Measurements from ENCODE around the gene USP46.

DNA sequence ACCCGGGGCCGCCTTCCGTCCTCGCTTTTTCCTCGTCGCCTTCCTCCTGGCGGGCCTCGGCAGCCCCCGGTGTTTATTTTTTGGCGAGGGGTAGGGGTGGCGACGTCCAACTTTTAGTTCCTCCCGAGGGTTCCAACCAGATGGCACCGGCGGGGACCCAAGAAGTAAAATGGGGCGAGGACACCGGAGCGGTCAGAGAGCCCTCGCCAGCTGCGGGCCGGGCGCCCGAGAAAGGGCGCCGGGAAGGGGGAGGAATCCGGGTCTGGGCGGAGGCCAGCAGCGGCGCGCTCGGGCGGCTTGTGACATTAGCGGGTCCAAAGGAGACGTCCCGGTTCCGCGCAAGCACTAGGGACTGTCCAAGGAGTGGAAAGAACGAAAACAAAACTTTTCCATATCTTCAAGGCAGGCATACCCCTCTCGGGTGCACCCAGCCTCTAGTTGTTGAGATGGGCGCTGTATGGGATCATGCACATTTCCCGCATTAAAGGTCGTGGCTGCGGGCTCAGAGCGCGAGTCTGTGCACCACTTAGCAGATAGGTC, 691 bp upstream of the USP46 start:
- TF ChIP-seq, protein P1, sequence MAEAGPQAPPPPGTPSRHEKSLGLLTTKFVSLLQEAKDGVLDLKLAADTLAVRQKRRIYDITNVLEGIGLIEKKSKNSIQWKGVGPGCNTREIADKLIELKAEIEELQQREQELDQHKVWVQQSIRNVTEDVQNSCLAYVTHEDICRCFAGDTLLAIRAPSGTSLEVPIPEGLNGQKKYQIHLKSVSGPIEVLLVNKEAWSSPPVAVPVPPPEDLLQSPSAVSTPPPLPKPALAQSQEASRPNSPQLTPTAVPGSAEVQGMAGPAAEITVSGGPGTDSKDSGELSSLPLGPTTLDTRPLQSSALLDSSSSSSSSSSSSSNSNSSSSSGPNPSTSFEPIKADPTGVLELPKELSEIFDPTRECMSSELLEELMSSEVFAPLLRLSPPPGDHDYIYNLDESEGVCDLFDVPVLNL (CRISPR knock-in tag; IDR thresholded peaks at IDR 0.05; ENCODE audit: borderline replicate concordance, low read depth) = no peak
- TF ChIP-seq, protein P2, sequence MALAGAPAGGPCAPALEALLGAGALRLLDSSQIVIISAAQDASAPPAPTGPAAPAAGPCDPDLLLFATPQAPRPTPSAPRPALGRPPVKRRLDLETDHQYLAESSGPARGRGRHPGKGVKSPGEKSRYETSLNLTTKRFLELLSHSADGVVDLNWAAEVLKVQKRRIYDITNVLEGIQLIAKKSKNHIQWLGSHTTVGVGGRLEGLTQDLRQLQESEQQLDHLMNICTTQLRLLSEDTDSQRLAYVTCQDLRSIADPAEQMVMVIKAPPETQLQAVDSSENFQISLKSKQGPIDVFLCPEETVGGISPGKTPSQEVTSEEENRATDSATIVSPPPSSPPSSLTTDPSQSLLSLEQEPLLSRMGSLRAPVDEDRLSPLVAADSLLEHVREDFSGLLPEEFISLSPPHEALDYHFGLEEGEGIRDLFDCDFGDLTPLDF (CRISPR knock-in tag; IDR thresholded peaks at IDR 0.05) = no peak
- no peak for TF ChIP-seq ZNF121 (CRISPR knock-in tag; IDR thresholded peaks at IDR 0.05)
- TF ChIP-seq, protein P3, sequence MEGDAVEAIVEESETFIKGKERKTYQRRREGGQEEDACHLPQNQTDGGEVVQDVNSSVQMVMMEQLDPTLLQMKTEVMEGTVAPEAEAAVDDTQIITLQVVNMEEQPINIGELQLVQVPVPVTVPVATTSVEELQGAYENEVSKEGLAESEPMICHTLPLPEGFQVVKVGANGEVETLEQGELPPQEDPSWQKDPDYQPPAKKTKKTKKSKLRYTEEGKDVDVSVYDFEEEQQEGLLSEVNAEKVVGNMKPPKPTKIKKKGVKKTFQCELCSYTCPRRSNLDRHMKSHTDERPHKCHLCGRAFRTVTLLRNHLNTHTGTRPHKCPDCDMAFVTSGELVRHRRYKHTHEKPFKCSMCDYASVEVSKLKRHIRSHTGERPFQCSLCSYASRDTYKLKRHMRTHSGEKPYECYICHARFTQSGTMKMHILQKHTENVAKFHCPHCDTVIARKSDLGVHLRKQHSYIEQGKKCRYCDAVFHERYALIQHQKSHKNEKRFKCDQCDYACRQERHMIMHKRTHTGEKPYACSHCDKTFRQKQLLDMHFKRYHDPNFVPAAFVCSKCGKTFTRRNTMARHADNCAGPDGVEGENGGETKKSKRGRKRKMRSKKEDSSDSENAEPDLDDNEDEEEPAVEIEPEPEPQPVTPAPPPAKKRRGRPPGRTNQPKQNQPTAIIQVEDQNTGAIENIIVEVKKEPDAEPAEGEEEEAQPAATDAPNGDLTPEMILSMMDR (IDR thresholded peaks at IDR 0.05) = no peak
- no peak for TF ChIP-seq JUN (CRISPR knock-in tag; IDR thresholded peaks at IDR 0.05)
- TF ChIP-seq TEAD4 (CRISPR knock-in tag; IDR thresholded peaks at IDR 0.05) = no peak
- TF ChIP-seq GTF2I (CRISPR knock-in tag; conservative IDR thresholded peaks at IDR 0.05) = no peak
- TF ChIP-seq, protein P4, sequence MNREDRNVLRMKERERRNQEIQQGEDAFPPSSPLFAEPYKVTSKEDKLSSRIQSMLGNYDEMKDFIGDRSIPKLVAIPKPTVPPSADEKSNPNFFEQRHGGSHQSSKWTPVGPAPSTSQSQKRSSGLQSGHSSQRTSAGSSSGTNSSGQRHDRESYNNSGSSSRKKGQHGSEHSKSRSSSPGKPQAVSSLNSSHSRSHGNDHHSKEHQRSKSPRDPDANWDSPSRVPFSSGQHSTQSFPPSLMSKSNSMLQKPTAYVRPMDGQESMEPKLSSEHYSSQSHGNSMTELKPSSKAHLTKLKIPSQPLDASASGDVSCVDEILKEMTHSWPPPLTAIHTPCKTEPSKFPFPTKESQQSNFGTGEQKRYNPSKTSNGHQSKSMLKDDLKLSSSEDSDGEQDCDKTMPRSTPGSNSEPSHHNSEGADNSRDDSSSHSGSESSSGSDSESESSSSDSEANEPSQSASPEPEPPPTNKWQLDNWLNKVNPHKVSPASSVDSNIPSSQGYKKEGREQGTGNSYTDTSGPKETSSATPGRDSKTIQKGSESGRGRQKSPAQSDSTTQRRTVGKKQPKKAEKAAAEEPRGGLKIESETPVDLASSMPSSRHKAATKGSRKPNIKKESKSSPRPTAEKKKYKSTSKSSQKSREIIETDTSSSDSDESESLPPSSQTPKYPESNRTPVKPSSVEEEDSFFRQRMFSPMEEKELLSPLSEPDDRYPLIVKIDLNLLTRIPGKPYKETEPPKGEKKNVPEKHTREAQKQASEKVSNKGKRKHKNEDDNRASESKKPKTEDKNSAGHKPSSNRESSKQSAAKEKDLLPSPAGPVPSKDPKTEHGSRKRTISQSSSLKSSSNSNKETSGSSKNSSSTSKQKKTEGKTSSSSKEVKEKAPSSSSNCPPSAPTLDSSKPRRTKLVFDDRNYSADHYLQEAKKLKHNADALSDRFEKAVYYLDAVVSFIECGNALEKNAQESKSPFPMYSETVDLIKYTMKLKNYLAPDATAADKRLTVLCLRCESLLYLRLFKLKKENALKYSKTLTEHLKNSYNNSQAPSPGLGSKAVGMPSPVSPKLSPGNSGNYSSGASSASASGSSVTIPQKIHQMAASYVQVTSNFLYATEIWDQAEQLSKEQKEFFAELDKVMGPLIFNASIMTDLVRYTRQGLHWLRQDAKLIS (CRISPR knock-in tag; IDR thresholded peaks at IDR 0.05; ENCODE audit: borderline replicate concordance) = no peak
- no peak for TF ChIP-seq TEAD1 (CRISPR knock-in tag; IDR thresholded peaks at IDR 0.05)
- no peak for TF ChIP-seq FOXP1 (CRISPR knock-in tag; IDR thresholded peaks at IDR 0.05; ENCODE audit: borderline replicate concordance)
- TF ChIP-seq, protein P5, sequence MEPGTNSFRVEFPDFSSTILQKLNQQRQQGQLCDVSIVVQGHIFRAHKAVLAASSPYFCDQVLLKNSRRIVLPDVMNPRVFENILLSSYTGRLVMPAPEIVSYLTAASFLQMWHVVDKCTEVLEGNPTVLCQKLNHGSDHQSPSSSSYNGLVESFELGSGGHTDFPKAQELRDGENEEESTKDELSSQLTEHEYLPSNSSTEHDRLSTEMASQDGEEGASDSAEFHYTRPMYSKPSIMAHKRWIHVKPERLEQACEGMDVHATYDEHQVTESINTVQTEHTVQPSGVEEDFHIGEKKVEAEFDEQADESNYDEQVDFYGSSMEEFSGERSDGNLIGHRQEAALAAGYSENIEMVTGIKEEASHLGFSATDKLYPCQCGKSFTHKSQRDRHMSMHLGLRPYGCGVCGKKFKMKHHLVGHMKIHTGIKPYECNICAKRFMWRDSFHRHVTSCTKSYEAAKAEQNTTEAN (CRISPR knock-in tag; IDR thresholded peaks at IDR 0.05) = no peak
- TF ChIP-seq, protein P6, sequence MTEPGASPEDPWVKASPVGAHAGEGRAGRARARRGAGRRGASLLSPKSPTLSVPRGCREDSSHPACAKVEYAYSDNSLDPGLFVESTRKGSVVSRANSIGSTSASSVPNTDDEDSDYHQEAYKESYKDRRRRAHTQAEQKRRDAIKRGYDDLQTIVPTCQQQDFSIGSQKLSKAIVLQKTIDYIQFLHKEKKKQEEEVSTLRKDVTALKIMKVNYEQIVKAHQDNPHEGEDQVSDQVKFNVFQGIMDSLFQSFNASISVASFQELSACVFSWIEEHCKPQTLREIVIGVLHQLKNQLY (CRISPR knock-in tag; IDR thresholded peaks at IDR 0.05) = no peak
- TF ChIP-seq, protein P7, sequence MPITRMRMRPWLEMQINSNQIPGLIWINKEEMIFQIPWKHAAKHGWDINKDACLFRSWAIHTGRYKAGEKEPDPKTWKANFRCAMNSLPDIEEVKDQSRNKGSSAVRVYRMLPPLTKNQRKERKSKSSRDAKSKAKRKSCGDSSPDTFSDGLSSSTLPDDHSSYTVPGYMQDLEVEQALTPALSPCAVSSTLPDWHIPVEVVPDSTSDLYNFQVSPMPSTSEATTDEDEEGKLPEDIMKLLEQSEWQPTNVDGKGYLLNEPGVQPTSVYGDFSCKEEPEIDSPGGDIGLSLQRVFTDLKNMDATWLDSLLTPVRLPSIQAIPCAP (CRISPR knock-in tag; IDR thresholded peaks at IDR 0.05) = no peak
- TF ChIP-seq, protein P8, sequence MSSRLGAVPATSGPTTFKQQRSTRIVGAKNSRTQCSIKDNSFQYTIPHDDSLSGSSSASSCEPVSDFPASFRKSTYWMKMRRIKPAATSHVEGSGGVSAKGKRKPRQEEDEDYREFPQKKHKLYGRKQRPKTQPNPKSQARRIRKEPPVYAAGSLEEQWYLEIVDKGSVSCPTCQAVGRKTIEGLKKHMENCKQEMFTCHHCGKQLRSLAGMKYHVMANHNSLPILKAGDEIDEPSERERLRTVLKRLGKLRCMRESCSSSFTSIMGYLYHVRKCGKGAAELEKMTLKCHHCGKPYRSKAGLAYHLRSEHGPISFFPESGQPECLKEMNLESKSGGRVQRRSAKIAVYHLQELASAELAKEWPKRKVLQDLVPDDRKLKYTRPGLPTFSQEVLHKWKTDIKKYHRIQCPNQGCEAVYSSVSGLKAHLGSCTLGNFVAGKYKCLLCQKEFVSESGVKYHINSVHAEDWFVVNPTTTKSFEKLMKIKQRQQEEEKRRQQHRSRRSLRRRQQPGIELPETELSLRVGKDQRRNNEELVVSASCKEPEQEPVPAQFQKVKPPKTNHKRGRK (CRISPR knock-in tag; IDR thresholded peaks at IDR 0.05; ENCODE audit: borderline replicate concordance) = no peak
